Inflammatory macrophage treated with lipopolysaccharide for 1 hour (primary cell): ENCODE measurements around the gene MCRIP2.

Experiments
- DNase-seq, 2 donors: peaks; one replicate each; pipeline ENCODE4 v3.0.0-alpha.2; 2020 to 2022

Gene MCRIP2

DNA sequence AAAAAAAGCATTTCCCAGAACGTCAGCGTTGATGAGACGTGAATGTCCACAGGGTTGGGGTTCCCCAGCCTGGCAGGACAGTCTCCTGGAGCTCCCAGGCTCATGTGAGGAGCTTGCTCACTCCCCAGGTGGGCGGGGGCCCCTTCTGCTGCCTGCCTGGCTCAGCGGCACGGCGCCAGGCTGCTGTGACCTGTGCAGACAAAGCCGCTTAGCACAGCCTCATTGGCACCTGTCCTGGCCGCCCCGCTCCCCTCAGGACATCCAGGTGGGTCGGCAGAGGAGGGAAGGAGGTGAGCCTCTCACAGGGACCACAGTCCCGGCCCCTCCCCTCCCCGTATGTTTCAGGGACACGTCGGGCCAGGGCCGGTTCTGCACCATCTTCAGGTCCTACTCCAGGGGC, 23.8 kb upstream of the MCRIP2 start:
- no peak for DNase-seq

- DNase-seq = no peak
Observed at GRCh38 chr16:619476-620100, 22.0 kb upstream of the MCRIP2 start.

DNA sequence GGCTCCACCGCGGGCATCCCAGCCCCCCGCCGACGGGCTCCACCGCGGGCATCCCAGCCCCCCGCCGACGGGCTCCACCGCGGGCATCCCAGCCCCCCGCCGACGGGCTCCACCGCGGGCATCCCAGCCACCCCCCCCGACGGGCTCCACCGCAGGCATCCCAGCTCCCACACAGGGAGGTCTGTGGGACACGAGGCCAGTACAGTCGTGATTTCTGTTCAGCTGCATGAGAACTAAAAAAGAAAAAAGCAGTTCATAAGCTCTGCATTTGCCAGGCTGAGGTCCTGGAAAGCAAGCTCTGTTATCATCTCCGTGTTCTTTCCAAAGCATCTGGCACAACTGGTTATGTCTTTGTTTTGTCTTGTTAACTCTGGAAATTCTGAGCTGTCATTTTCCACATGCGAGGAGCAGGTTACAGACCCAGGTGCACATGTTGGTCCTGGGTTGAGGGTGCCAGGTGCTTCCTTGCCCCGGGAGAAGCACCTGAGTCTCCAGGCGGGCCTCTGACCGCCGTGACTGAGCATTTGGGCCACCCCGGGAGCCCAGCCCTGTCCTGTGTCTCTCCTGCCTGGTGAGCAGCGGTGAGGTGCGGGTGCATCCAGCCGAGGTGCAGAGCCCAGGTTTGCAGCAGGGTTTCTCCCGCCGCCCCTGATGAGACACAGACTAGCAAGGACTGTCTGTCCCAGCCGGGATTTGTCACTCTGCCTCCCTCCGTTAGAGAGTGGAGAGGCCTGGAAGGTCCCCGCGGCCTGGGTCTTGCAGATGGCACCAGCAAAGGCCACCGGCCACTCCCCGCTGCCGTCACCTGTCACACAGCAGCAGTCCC, 20.7 kb upstream of the MCRIP2 start:
- no peak for DNase-seq

GRCh38 chr16:621526-622105, 20.0 kb upstream of the MCRIP2 start:
- no peak for DNase-seq

DNA sequence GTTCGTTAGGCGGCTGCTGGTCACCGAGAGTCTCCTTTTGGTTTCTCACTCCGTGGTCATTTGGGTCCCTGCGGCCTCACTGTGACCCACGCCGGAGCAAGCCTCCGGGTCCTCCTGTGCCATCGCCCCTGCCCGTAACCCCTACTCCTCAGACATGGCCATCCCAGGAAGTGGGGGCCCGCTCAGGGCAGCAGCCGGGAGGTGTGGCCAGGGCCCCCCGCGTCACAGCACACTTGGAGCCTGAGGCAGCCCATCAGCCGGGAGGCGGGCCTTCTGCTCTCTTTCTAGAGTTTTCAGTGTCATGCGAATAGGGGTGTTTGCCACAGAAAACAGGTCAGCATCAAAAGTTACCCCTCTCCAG, 18.7 kb upstream of the MCRIP2 start:
- no peak for DNase-seq

DNA sequence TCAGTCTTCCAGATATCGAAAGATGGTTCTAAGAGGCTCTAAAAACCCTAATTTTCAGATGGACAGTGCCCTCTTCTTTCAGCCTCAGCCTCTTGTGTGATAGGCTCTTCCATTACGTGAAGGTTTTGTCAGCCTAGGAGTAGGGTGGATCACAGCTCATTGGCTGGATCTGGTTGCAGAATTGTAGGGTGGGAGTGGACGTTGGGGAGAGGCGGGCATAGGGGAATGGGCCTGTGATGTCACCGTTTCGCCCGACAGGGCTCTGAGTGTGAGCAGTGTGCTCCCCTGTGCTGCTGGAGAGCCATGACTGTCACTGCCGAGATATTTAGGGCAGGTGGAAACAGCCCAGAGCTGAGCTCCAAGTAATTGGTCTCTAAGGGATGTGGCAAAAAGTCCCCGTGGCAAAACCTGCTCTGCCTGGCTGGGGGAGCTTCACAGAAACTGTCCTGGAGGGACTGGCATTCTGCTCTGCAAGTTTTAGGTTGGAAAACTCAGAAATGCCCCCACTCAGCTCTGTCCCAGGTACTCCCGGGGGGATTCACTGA, 17.0 kb upstream of the MCRIP2 start:
- DNase-seq = no peak

DNA sequence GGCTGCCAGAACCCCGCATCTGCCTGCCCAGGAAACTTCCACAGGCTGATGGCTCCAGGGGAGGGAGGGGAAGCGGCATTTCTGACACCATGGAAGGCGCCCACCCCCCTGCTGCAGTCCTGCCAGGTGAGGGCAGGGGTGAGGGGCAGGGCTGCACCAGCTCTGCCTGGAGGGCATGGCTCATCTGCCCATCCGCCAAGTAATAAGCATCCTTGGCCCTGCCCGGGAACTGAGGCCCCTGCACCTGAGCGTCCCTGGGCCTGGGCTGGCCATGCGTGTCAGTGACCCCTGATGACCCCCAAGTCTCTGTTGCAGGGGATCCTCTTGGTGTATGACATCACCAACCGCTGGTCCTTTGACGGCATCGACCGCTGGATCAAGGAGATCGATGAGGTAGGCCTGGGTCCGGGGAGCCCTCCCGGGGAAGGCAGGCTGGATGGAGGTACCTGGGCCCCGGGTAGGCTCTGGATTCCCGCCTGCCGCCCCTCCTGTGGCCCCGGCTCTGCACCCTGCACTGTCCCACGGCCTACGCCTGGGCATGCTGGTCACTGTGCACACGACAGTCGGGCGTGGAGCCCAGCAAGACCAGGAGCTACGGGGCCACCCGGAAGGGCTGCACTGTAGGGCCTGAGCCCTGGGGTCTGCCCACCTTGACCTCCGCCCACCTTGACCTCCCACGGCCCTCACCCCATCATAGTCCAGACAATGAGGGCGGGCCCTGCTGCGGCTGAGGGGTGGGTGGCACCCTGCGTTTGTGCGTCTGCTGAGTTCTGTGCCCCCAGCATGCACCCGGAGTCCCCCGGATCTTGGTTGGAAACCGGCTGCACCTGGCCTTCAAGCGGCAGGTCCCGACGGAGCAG, 16.3 kb upstream of the MCRIP2 start:
- DNase-seq = no peak

GRCh38 chr16:625977-626765, 15.5 kb upstream of the MCRIP2 start:
- no peak for DNase-seq

DNA sequence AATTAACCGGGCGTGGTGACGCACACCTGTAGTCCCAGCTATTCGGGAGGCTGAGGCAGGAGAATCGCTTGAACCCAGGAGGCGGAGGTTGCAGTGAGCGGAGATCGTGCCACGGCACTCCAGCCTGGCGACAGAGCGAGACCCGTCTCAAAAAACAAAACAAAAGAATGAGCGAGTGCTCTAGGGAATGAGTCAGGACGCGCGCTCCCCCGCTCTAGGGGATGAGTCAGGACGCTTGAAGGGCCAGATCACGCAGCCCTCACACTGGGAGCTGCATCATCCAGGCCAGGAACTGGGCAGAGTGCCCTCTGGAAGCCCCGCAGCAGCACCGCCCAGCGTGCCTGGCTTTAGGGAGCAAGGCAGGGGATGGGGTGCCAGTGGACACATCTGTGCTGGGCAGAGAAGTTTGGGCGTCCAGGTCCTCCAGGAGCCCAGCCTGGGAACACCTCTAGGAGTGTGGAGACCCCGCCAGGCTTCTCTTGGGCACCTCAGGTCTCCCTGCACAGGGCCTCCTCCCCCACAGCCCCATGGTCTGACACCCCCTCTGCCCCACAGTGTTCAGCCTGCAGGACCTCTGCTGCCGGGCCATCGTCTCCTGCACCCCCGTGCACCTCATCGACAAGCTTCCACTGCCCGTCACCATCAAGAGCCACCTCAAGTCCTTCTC, 14.7 kb upstream of the MCRIP2 start:
- no peak for DNase-seq

DNA sequence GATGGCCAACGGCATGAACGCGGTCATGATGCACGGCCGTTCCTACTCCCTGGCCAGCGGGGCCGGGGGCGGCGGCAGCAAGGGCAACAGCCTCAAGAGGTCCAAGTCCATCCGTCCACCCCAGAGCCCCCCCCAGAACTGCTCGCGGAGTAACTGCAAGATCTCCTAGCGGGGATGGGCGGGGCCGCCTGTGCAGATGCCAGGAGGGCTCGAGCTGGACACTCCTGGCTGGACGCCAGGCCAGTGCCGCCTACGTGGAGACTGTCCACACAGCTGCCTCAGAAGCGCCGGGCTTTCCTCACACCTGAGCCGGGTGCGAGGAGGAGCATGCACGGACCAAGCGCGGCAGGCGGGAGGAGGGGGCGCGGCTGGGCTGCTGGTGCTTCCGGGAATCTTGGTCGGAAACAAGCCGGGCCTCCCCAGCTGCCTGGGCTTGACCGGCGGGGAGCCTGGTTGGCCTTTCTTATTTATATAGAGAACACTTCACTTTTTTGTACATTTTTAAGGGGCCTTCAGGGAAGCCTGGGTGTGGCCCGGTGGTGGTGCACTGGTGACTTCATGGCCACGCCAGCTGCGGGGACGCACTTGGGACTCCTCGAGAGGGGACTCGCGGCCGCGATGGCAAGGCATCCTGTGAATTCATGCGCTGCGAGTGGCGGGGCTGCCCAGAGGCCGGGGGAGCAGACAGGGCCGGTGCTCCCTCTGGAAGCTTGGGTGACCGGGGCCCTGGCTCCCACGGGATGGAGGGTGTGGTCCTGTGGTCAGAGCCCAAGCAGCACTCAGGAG, 14.0 kb upstream of the MCRIP2 start:
- no peak for DNase-seq

GRCh38 chr16:628321-629061, 13.1 kb upstream of the MCRIP2 start:
- DNase-seq = no peak

GRCh38 chr16:629185-629832, 12.3 kb upstream of the MCRIP2 start:
- no peak for DNase-seq

- no peak for DNase-seq
Observed at GRCh38 chr16:629833-630248, 11.8 kb upstream of the MCRIP2 start.

GRCh38 chr16:630249-630814, 11.3 kb upstream of the MCRIP2 start:
- DNase-seq = peak in 1 of 2 donors; percentile 33

DNA sequence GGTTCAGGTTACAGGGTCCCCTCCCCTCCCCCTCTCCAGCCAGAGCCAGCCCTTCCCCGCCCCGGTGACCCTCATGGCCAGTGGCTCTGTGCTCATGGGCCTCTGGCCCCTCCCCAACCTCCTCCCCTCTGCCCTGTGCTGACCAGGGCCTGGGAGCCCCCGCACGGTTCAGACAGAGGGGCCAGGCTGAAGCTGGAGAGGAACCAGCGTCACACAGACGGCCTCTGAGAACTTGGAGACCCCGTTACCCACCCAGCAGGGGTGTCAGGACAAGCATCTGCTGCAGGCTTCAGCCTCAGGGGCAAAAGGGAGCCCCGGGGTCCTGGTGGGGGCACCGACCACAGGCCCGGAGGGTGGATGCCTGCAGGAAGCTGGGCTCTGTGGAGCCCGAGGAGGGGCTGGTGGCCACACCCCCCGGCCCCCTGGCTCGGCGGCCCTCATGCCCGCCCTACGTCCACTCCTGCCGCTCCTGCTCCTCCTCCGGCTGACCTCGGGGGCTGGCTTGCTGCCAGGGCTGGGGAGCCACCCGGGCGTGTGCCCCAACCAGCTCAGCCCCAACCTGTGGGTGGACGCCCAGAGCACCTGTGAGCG, 10.7 kb upstream of the MCRIP2 start, which contains the start of gene WFIKKN1:
TSS of gene WFIKKN1 (plus strand) at position 171 of the 591 bp plus-strand sequence. CDS start at position 440, 269 bp downstream.
- DNase-seq = no peak

DNA sequence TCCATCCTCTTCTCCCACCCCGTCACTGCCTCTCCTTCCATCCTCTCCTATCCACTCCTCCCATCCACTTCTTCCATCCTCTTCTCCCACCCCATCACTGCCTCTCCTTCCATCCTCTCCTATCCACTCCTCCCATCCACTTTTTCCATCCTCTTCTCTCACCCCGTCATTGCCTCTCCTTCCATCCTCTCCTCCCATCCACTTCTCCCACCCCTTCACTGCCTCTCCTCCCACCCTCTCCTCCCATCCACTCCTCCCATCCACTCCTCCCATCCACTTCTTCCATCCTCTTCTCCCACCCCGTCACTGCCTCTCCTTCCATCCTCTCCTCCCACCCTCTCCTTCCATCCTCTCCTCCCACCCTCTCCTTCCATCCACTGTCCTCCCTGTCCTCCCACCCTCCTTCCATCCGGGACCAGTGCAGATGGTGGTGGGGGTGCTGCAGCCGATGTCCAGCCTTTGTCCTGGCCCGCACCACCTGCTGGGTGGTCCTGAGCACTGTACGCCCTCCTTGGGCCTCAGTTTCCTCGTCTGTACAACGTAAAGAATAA, 9.7 kb upstream of the MCRIP2 start:
- no peak for DNase-seq

GRCh38 chr16:632486-633335, 8.9 kb upstream of the MCRIP2 start:
- no peak for DNase-seq
